GM21381 (cell line): ENCODE data around the gene HES4.
A peak's percentile ranks its signal among the peaks of the same experiment; 100 is the strongest.

Experiments used
- ATAC-seq: cut with Tn5 transposase; IDR thresholded peaks from one replicate; pipeline ENCODE4 v1.9.1; 2021; ENCODE audit warnings: mild to moderate bottlenecking, moderate library complexity; ENCODE audit not compliant: unreplicated experiment

The HES4 gene

GRCh38 chr1:969260-969855 lies 30.5 kb downstream of the HES4 start:
- ATAC-seq, result no peak

GRCh38 chr1:967466-968343 lies 32.2 kb downstream of the HES4 start:
- ATAC-seq, result no peak

- peak; percentile 68 for ATAC-seq
These were observed 33.1 kb downstream of the HES4 start for GRCh38 chr1:966704-967300.

GRCh38 chr1:966135-966703 lies 33.7 kb downstream of the HES4 start, which contains the start of gene PLEKHN1:
PLEKHN1 (plus strand) TSS chr1:966482; CDS start chr1:966532, 50 bp downstream.
- ATAC-seq, result peak; percentile 18

- ATAC-seq, result no peak
These were observed 34.3 kb downstream of the HES4 start for GRCh38 chr1:965526-966134.

- ATAC-seq, result no peak
These were observed 35.0 kb downstream of the HES4 start for GRCh38 chr1:964691-965525.

- no peak for ATAC-seq
These were observed 36.0 kb downstream of the HES4 start for GRCh38 chr1:963746-964525.

- no peak for ATAC-seq
These were observed 36.6 kb downstream of the HES4 start for GRCh38 chr1:963301-963651.

- ATAC-seq, result no peak
These were observed 37.3 kb downstream of the HES4 start for GRCh38 chr1:962381-963300.

GRCh38 chr1:961132-961669 lies 38.7 kb downstream of the HES4 start:
- ATAC-seq, result no peak

GRCh38 chr1:960363-961131 lies 39.4 kb downstream of the HES4 start, which contains the start of gene KLHL17:
KLHL17 (plus strand) TSS chr1:960584; CDS start chr1:960694, 110 bp downstream.
- peak; percentile 41 for ATAC-seq

GRCh38 chr1:959731-960362 lies 40.0 kb downstream of the HES4 start:
- no peak for ATAC-seq

- peak; percentile 60 for ATAC-seq
These were observed 40.8 kb downstream of the HES4 start, which contains the start of gene NOC2L for GRCh38 chr1:958823-959730. NOC2L (minus strand) TSS chr1:959256; CDS start chr1:959240, 16 bp downstream.

- no peak for ATAC-seq
These were observed 43.3 kb downstream of the HES4 start for GRCh38 chr1:956636-957035.

- no peak for ATAC-seq
These were observed 44.4 kb downstream of the HES4 start for GRCh38 chr1:955474-955873.

GRCh38 chr1:954927-955326 lies 45.0 kb downstream of the HES4 start:
- no peak for ATAC-seq
